GM12875 (cell line): ENCODE measurements around the gene ANAPC2.
A peak's percentile ranks its signal among the peaks of the same experiment; 100 is the strongest.

Experiments used
- H3K4me3 ChIP-seq: one replicate; pipeline ENCODE4 v1.5.1; 2011; ENCODE audit warnings: low read depth, low read length, control low read depth
- CTCF ChIP-seq: IDR thresholded peaks from 2 replicates; pipeline ENCODE4 v1.5.1; 2011; ENCODE audit warnings: low read depth, mild to moderate bottlenecking, control low read depth, inconsistent platforms, low read length, moderate library complexity, borderline replicate concordance; ENCODE audit not compliant: insufficient read depth

ANAPC2 gene

GRCh38 chr9:137205126-137206069 lies 17.0 kb upstream of the ANAPC2 start, which contains the start of the genes NDOR1 and TMEM203:
Gene NDOR1 (plus strand): TSS chr9:137205700. CDS start chr9:137205778, 78 bp downstream.
Gene TMEM203 (minus strand): TSS chr9:137205648. CDS start chr9:137205414, 234 bp downstream.
- no peak for TF ChIP-seq CTCF
- peak within 1 kb of the TSS; percentile 83 for H3K4me3 ChIP-seq

GRCh38 chr9:137204731-137205125 lies 16.4 kb upstream of the ANAPC2 start:
- no peak for TF ChIP-seq CTCF

GRCh38 chr9:137202966-137203365 lies 14.6 kb upstream of the ANAPC2 start:
- no peak overlapping the region for H3K4me3 ChIP-seq
- TF ChIP-seq CTCF = no peak

More at GRCh38 chr9:137204731-137205125, 16.4 kb upstream of the ANAPC2 start:
- peak overlapping the region; percentile 83 for H3K4me3 ChIP-seq

GRCh38 chr9:137201205-137201868 lies 13.0 kb upstream of the ANAPC2 start:
- peak overlapping the region; percentile 65 for H3K4me3 ChIP-seq
- TF ChIP-seq CTCF = no peak

- H3K4me3 ChIP-seq = peak within 1 kb of the TSS; percentile 65
- no peak for TF ChIP-seq CTCF
Measured at GRCh38 chr9:137200311-137201204, 12.2 kb upstream of the ANAPC2 start, which contains the start of gene TPRN. Gene TPRN (minus strand): TSS chr9:137200741. CDS start chr9:137200711, 30 bp downstream.

- TF ChIP-seq CTCF = no peak
- H3K4me3 ChIP-seq = peak overlapping the region; percentile 45
Measured at GRCh38 chr9:137199411-137200121, 11.2 kb upstream of the ANAPC2 start.
